B cell (primary cell): ENCODE results near the gene FAM240B. TPM values are rescaled to one million over a fixed set of nuclear protein-coding genes. Genes with fewer than 3 reads are reported as not detected.

ENCODE experiments used
- ATAC-seq: fragments of 200-7000 bp; cut with Tn5 transposase; one replicate; pipeline ENCODE4 v1.10.0; 2021; ENCODE audit warnings: low read depth, mild to moderate bottlenecking, moderate number of reproducible peaks, moderate library complexity
- CTCF ChIA-PET: fragments of 350-600 bp; sonication (Branson Sonifier 250); formaldehyde crosslinking; loops from one replicate; lab custom pipeline; 2021; ENCODE audit warnings: antibody characterized with exemption, inconsistent platforms; lab: Charles Lee
- POLR2A ChIA-PET: fragments of 350-600 bp; sonication (Branson Sonifier 250); formaldehyde crosslinking; loops from one replicate; lab custom pipeline; 2021; ENCODE audit warnings: antibody characterized with exemption; lab: Charles Lee
- DNase-seq: peaks from one replicate; pipeline ENCODE4 v3.0.0; 2013
- H2AFZ ChIP-seq: 2 replicates; pipeline ENCODE4 v1.6.1; 2012; ENCODE audit warnings: mild to moderate bottlenecking, low read depth, low read length; ENCODE audit not compliant: insufficient read depth, poor library complexity, severe bottlenecking
- H3K27ac ChIP-seq, 2 donors: 1 replicate in 1 of 2; 2 replicates in 1 of 2; pipeline ENCODE4 v1.5.1; 2012 to 2013; ENCODE audit warnings: low read length in 2 of 2, mild to moderate bottlenecking in 2 of 2, moderate library complexity in 1 of 2
- H3K27me3 ChIP-seq, 4 experiments: fragments of 200-600 bp in 1 of 4; sonication (generic) in 1 of 4; replicated peaks in 1 of 4; 1 replicate in 2 of 4; 2 replicates in 2 of 4; pipeline versions ENCODE4 v1.6.1 to v1.7.0; 2013 to 2016; ENCODE audit warnings: low read length in 3 of 4, mild to moderate bottlenecking in 2 of 4, mixed read lengths in 1 of 4, moderate library complexity in 1 of 4; ENCODE audit not compliant: insufficient read depth in 4 of 4, control insufficient read depth in 3 of 4; ENCODE audit errors: control extremely low read depth in 1 of 4
- H3K36me3 ChIP-seq, 2 experiments: replicated peaks in 1 of 2; 1 replicate in 1 of 2; 2 replicates in 1 of 2; pipeline versions ENCODE4 v1.6.1 to v1.7.1; 2013; ENCODE audit warnings: low read length in 1 of 2; ENCODE audit not compliant: insufficient read depth in 2 of 2, control insufficient read depth in 1 of 2; ENCODE audit errors: control extremely low read depth in 1 of 2, extremely low read depth in 1 of 2
- H3K4me1 ChIP-seq, 2 donors: fragments of 200-600 bp in 1 of 2; sonication (generic) in 1 of 2; 1 replicate in 1 of 2; 2 replicates in 1 of 2; pipeline versions ENCODE4 v1.5.1 to v1.6.1; 2013 to 2017; ENCODE audit warnings: low read length in 2 of 2; ENCODE audit not compliant: control insufficient read depth in 2 of 2, insufficient read depth in 2 of 2
- H3K4me2 ChIP-seq: replicated peaks from 2 replicates; pipeline ENCODE3; 2012; ENCODE audit warnings: mild to moderate bottlenecking, low read depth, low read length; ENCODE audit not compliant: poor library complexity, severe bottlenecking
- H3K4me3 ChIP-seq, 5 experiments: fragments of 200-600 bp in 1 of 5; sonication (generic) in 1 of 5; 1 replicate in 3 of 5; 2 replicates in 2 of 5; pipeline versions ENCODE4 v1.5.1 to v1.7.0; 2011 to 2016; ENCODE audit warnings: low read length in 4 of 5, mild to moderate bottlenecking in 4 of 5, low read depth in 2 of 5, control low read depth in 1 of 5, moderate library complexity in 1 of 5; ENCODE audit not compliant: insufficient read depth in 1 of 5; ENCODE audit errors: control extremely low read depth in 1 of 5, extremely low read depth in 1 of 5
- H3K79me2 ChIP-seq: fragments of 200-600 bp; sonication (generic); one replicate; pipeline ENCODE4 v1.6.0; 2016; ENCODE audit warnings: low read length; ENCODE audit not compliant: control insufficient read depth, insufficient read depth
- H3K9ac ChIP-seq: fragments of 200-600 bp; sonication (generic); 2 replicates; pipeline ENCODE4 v1.6.1; 2017; ENCODE audit warnings: mild to moderate bottlenecking, low read length, moderate library complexity
- H3K9me3 ChIP-seq, 3 donors: one replicate each; pipeline versions ENCODE4 v1.6.1 to v1.7.1; 2013; ENCODE audit warnings: low read length in 2 of 3; ENCODE audit not compliant: control insufficient read depth in 2 of 3, insufficient read depth in 1 of 3; ENCODE audit errors: control extremely low read depth in 1 of 3
- H4K20me1 ChIP-seq: 2 replicates; pipeline ENCODE4 v1.6.0; 2012; ENCODE audit warnings: mild to moderate bottlenecking, low read length; ENCODE audit not compliant: insufficient read depth, control insufficient read depth, poor library complexity, severe bottlenecking
- H3K27ac Mint-ChIP-seq: one replicate; pipeline ENCODE4 v1.8.0; 2021; ENCODE audit warnings: mixed read lengths
- H3K27me3 Mint-ChIP-seq: one replicate; pipeline ENCODE4 v1.8.0; 2021; ENCODE audit warnings: mixed read lengths
- H3K4me1 Mint-ChIP-seq: one replicate; pipeline ENCODE4 v1.8.0; 2021; ENCODE audit warnings: mixed read lengths
- H3K4me3 Mint-ChIP-seq: one replicate; pipeline ENCODE4 v1.8.0; 2021; ENCODE audit warnings: mixed read lengths
- H3K9me3 Mint-ChIP-seq: one replicate; pipeline ENCODE4 v1.8.0; 2022; ENCODE audit warnings: mixed read lengths; ENCODE audit not compliant: insufficient read depth
- CTCF ChIP-seq: fragments of 200-600 bp; IDR thresholded peaks from one replicate; pipeline ENCODE4 v1.8.0; 2022; ENCODE audit warnings: antibody characterized with exemption, mild to moderate bottlenecking
- EZH2 ChIP-seq: IDR thresholded peaks from 2 replicates; pipeline ENCODE4 v1.6.1; 2012; ENCODE audit warnings: borderline replicate concordance, low read depth, mild to moderate bottlenecking, moderate library complexity, low read length; ENCODE audit not compliant: insufficient read depth, poor library complexity, severe bottlenecking
- WGBS: methylation state at CpG from one replicate; pipeline ENCODE4 v1.1.5; 2013; ENCODE audit warnings: missing lambda C conversion rate; ENCODE audit not compliant: insufficient coverage; 5-methylcytosine and 5-hydroxymethylcytosine counted together
- intact Hi-C: fragments of 100-400 bp; cut with micrococcal nuclease; formaldehyde crosslinking; loops from one replicate; pipeline ENCODE4 v1.10.0; 2022
- polyA minus RNA-seq: library from RNA; depleted of rRNA, polyadenylated mRNA; stranded (reverse); fragments of >200 nt; gene quantifications from 2 replicates; pipeline ENCODE4 v1.2.3, GENCODE V29; 2012
- polyA plus RNA-seq: library from polyadenylated mRNA; depleted of rRNA; stranded (reverse); fragments of >200 nt; gene quantifications from 2 replicates; pipeline ENCODE4 v1.2.3, GENCODE V29; 2012
- total RNA-seq, 2 donors: library from RNA; stranded (reverse); fragments of 120-200 nt in 1 of 2; gene quantifications; 1 replicate in 1 of 2; 2 replicates in 1 of 2; pipeline versions ENCODE4 v1.2.3 to v1.2.4, GENCODE V29; 2013 to 2022

Gene FAM240B
- not detected in 2 replicates for total RNA-seq
- not detected for total RNA-seq (2013)
- not detected in 2 replicates for polyA plus RNA-seq
- 0.21 TPM in 1 of 2 replicates, not detected in the other for polyA minus RNA-seq

GRCh38 chr9:38720083-38720745 is at the start of gene FAM240B:
Gene FAM240B (minus strand): TSS chr9:38720133. CDS start chr9:38703999, 16,134 bp downstream.
- POLR2A ChIA-PET: no interaction called here
- WGBS: 83% methylated on average over 3 of the region's 7 CpGs
- Histone ChIP-seq H2AFZ (no peak within 1 kb of the TSS), H3K27ac (no peak within 1 kb of the TSS), H3K36me3 (no peaks in the 10 kb centered on the region), H3K27me3 (no peaks in the 10 kb centered on the region), H3K9me3 (no peaks in the 10 kb centered on the region), H3K9ac (no peak within 1 kb of the TSS), H3K79me2 (no peaks in the 10 kb centered on the region), H3K4me2 (no peak within 1 kb of the TSS), H4K20me1 (no peaks in the 10 kb centered on the region), H3K4me3 (no peak within 1 kb of the TSS), H3K4me1 (no peaks in the 10 kb centered on the region)
- CTCF ChIA-PET: no interaction called here
- TF ChIP-seq EZH2: no peak
- no peak for DNase-seq
- Mint-ChIP-seq H3K9me3 (no peaks in the 10 kb centered on the region), H3K27me3 (peaks cover 13% of the 10 kb centered on the region), H3K4me3 (no peak within 1 kb of the TSS), H3K27ac (no peak within 1 kb of the TSS), H3K4me1 (no peaks in the 10 kb centered on the region)
- ATAC-seq: no peak
- intact Hi-C loops: no loop called here

GRCh38 chr9:38768351-38768761 is 48.4 kb upstream of the FAM240B start:
- Histone ChIP-seq H3K27me3 (no peaks in the 10 kb centered on the region), H4K20me1 (no peaks in the 10 kb centered on the region), H3K9ac (no peak overlapping the region), H3K9me3 (peaks cover 0 to 5% (median 0%) of the 10 kb centered on the region in 3 donors), H3K36me3 (no peaks in the 10 kb centered on the region), H3K4me3 (no peak overlapping the region), H3K4me1 (no peaks in the 10 kb centered on the region), H2AFZ (no peak overlapping the region), H3K27ac (no peak overlapping the region), H3K79me2 (no peaks in the 10 kb centered on the region), H3K4me2 (no peak overlapping the region)
- ChIA-PET CTCF (no interaction called here), POLR2A (no interaction called here)
- Mint-ChIP-seq H3K4me1 (no peaks in the 10 kb centered on the region), H3K4me3 (no peak overlapping the region), H3K27me3 (peaks cover 8% of the 10 kb centered on the region), H3K9me3 (no peaks in the 10 kb centered on the region), H3K27ac (no peak overlapping the region)
- no peak for DNase-seq
- intact Hi-C loops: no loop called here
- whole genome bisulfite sequencing: 100% methylated on average over 3 of the region's 9 CpGs
- TF ChIP-seq EZH2 (no peak), CTCF (no peak)
- no peak for ATAC-seq
